ENCODE measurements around the gene ASPG. TPM values are rescaled to one million over a fixed set of nuclear protein-coding genes. Genes with fewer than 3 reads are reported as not detected.

Gene ASPG
- total RNA-seq, 1 experiment from 2014 or later = 0.22 TPM

DNA sequence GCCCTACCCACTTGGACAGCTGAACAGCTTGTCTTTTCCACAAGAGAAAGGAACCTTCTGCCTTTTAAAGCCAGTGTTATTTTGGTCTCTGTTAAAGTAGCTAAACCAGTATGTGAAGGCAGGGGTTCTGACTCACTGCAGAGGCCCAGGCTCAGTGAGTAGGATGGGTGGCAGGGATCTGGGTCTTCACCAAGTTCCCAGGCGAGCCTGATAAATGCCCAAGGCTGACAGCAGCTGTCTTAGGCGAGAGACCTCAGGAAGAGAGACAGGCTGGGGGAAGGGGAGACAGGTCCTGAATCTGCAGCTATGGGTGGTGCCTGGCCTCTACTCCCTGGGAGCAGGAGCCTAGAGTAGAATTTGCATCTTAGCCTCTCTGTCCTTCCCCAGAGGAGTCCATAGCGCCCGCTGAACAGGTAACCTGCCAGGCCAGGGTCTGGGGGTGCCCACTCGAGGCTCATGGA is 34.8 kb downstream of the ASPG start:
- no peak overlapping the region for H2AFZ ChIP-seq (ENCODE audit: low read length)
- POLR2A ChIA-PET (ENCODE audit: unreplicated experiment) = no interaction called here
- no peaks in the 10 kb centered on the region for H4K20me1 ChIP-seq (ENCODE audit: low read length)
- DNase-seq (peak; percentile 61), ATAC-seq (no peak)
- peaks cover 28% of the 10 kb centered on the region for H3K4me1 ChIP-seq (ENCODE audit: insufficient read depth, low read length)
- no peaks in the 10 kb centered on the region for H3K79me2 ChIP-seq (ENCODE audit: low read length)
- TF ChIP-seq EZH2 (IDR thresholded peaks at IDR 0.05; ENCODE audit: low read length, unreplicated experiment) (no peak), EZH2phosphoT487 (IDR thresholded peaks at IDR 0.05; ENCODE audit: borderline replicate concordance, low read length) (no peak)
- TF ChIP-seq, protein P1, sequence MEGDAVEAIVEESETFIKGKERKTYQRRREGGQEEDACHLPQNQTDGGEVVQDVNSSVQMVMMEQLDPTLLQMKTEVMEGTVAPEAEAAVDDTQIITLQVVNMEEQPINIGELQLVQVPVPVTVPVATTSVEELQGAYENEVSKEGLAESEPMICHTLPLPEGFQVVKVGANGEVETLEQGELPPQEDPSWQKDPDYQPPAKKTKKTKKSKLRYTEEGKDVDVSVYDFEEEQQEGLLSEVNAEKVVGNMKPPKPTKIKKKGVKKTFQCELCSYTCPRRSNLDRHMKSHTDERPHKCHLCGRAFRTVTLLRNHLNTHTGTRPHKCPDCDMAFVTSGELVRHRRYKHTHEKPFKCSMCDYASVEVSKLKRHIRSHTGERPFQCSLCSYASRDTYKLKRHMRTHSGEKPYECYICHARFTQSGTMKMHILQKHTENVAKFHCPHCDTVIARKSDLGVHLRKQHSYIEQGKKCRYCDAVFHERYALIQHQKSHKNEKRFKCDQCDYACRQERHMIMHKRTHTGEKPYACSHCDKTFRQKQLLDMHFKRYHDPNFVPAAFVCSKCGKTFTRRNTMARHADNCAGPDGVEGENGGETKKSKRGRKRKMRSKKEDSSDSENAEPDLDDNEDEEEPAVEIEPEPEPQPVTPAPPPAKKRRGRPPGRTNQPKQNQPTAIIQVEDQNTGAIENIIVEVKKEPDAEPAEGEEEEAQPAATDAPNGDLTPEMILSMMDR (conservative IDR thresholded peaks at IDR 0.05; ENCODE audit: low read depth, low read length) = no peak
- H3K4me3 ChIP-seq (ENCODE audit: low read length) = no peak overlapping the region
- no peaks in the 10 kb centered on the region for H3F3A ChIP-seq (ENCODE audit: low read length, unreplicated experiment)
- H3K27me3 ChIP-seq (ENCODE audit: low read length) = peaks cover 13% of the 10 kb centered on the region; the same call in 1 of the 2 replicates
- no peaks in the 10 kb centered on the region for H3K36me3 ChIP-seq (ENCODE audit: low read depth, low read length)
- H3K9me2 ChIP-seq (replicated peaks; ENCODE audit: low read length) = no peaks in the 10 kb centered on the region
- H3K9ac ChIP-seq (ENCODE audit: low read length) = no peak overlapping the region
- no peak overlapping the region for H3K4me2 ChIP-seq (ENCODE audit: low read length)
- BruUV-seq (replicated peaks) = no TSS peak
- 0 out of 2 replicates have a peak, but pooled peaks cover 4% of the 10 kb centered on the region for H3K9me3 ChIP-seq (ENCODE audit: low read length)
- H3K27ac ChIP-seq (ENCODE audit: low read length) = no peak overlapping the region
- CTCF ChIA-PET = no interaction called here
- intact Hi-C loops (cut with micrococcal nuclease) = no loop called here

DNA sequence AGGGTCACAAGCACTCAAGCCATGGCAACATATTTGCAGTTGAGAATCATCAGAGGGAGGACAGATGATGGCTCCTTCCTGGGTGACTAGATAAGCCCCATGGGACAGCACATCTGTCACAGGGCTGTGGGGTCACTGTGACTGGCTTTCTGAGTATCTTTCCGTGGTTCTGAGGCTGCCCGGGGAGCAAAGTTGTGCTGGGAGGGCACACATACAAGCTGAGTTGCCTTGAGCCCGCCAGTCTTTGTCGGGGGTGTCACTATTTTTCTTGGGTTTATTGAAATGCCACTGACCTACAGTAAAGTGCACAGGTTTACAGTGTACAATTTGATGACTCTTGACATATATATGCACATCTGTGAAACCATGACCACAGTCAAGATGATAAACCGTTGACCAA is 35.6 kb downstream of the ASPG start:
- Histone ChIP-seq H3K36me3 (ENCODE audit: low read depth, low read length) (no peaks in the 10 kb centered on the region), H3F3A (ENCODE audit: low read length, unreplicated experiment) (no peaks in the 10 kb centered on the region), H3K4me2 (ENCODE audit: low read length) (no peak overlapping the region), H3K27me3 (ENCODE audit: low read length) (peaks cover 13% of the 10 kb centered on the region; the same call in 1 of the 2 replicates), H3K9me3 (ENCODE audit: low read length) (0 out of 2 replicates have a peak, but pooled peaks cover 4% of the 10 kb centered on the region), H3K9me2 (replicated peaks; ENCODE audit: low read length) (no peaks in the 10 kb centered on the region), H3K4me3 (ENCODE audit: low read length) (no peak overlapping the region), H4K20me1 (ENCODE audit: low read length) (no peaks in the 10 kb centered on the region), H3K79me2 (ENCODE audit: low read length) (no peaks in the 10 kb centered on the region), H3K4me1 (ENCODE audit: insufficient read depth, low read length) (peaks cover 24% of the 10 kb centered on the region), H2AFZ (ENCODE audit: low read length) (no peak overlapping the region), H3K27ac (ENCODE audit: low read length) (no peak overlapping the region), H3K9ac (ENCODE audit: low read length) (no peak overlapping the region)
- DNase-seq = no peak
- intact Hi-C loops (cut with micrococcal nuclease) = no loop called here
- CTCF ChIA-PET = no interaction called here
- no peak for ATAC-seq
- BruUV-seq (replicated peaks) = no TSS peak
- POLR2A ChIA-PET (ENCODE audit: unreplicated experiment) = no interaction called here
- TF ChIP-seq EZH2phosphoT487 (IDR thresholded peaks at IDR 0.05; ENCODE audit: borderline replicate concordance, low read length) = no peak
- TF ChIP-seq, protein P1 (conservative IDR thresholded peaks at IDR 0.05; ENCODE audit: low read depth, low read length) = no peak
- no peak for TF ChIP-seq EZH2 (IDR thresholded peaks at IDR 0.05; ENCODE audit: low read length, unreplicated experiment)

DNA sequence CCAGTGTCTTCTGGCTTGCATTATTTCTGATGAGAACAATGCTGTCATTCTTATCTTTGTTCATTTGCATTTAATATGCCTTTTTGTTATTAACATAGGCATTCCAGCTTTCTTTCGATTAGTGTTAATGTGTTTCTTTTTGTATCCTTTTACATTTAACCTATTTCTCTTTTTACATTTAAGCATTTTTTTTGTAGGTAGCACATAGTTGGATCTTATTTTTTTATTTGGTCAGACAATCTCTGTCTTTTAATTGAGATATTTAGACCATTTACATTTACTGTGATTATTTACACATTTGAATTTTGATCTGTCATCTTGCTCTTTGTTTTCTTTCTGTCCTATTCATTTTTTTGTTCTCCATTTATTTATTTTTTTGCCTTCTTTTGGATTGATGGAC is 38.4 kb downstream of the ASPG start:
- TF ChIP-seq EZH2phosphoT487 (IDR thresholded peaks at IDR 0.05; ENCODE audit: borderline replicate concordance, low read length) = no peak
- no peak for TF ChIP-seq EZH2 (IDR thresholded peaks at IDR 0.05; ENCODE audit: low read length, unreplicated experiment)
- TF ChIP-seq, protein P1 (conservative IDR thresholded peaks at IDR 0.05; ENCODE audit: low read depth, low read length) = no peak
- no peak overlapping the region for H3K4me3 ChIP-seq (ENCODE audit: low read length)
- H2AFZ ChIP-seq (ENCODE audit: low read length) = no peak overlapping the region
- no peak overlapping the region for H3K9ac ChIP-seq (ENCODE audit: low read length)
- peaks cover 7% of the 10 kb centered on the region; the same call in 1 of the 2 replicates for H3K27me3 ChIP-seq (ENCODE audit: low read length)
- ChIA-PET POLR2A (ENCODE audit: unreplicated experiment) (no interaction called here), CTCF (interaction anchor here (0.7 kb wide), 1 partner anchor 48 kb away, joined by 3 read pairs; no protein-coding TSS in a partner anchor)
- H3K4me1 ChIP-seq (ENCODE audit: insufficient read depth, low read length) = peaks cover 11% of the 10 kb centered on the region; the same call in 1 of the 2 replicates
- no peak overlapping the region for H3K27ac ChIP-seq (ENCODE audit: low read length)
- no peaks in the 10 kb centered on the region for H3F3A ChIP-seq (ENCODE audit: low read length, unreplicated experiment)
- ATAC-seq (no peak), DNase-seq (no peak)
- no peaks in the 10 kb centered on the region for H3K36me3 ChIP-seq (ENCODE audit: low read depth, low read length)
- H3K79me2 ChIP-seq (ENCODE audit: low read length) = no peaks in the 10 kb centered on the region
- H3K9me3 ChIP-seq (ENCODE audit: low read length) = 0 out of 2 replicates have a peak, but pooled peaks cover 4% of the 10 kb centered on the region
- intact Hi-C loops (cut with micrococcal nuclease) = no loop called here
- BruUV-seq (replicated peaks) = no TSS peak
- H3K9me2 ChIP-seq (replicated peaks; ENCODE audit: low read length) = no peaks in the 10 kb centered on the region
- H4K20me1 ChIP-seq (ENCODE audit: low read length) = no peaks in the 10 kb centered on the region
- H3K4me2 ChIP-seq (ENCODE audit: low read length) = no peak overlapping the region

Measured in PC-3 (cell line).